NOMO-1 treated with DMSO at 0.1 percent for 48 hours (cell line): ENCODE data around the gene TPPP3.

ENCODE experiments used
- DNase-seq: peaks from one replicate; lab custom pipeline; 2025; ENCODE audit not compliant: unreplicated experiment; lab: John Stamatoyannopoulos, UW

TPPP3 gene

DNA sequence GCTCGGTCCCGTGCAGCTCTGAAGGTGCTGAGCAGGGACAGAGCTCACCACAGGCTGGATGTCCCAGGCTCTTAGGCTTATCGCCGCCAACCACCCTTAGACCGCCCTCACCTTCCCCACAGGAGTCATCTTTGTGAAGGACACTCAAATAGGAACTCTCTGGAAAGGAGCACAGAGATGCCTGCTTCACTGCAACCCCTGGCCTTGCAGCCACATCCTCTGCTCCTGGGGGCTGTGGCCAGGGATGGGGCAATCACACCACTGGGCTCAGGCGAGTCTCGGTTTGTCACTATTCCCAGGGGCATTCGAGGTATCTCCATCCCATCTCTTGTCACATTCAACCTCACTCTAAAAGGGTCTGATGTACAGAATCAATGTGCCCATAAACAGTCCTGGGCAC lies 12.0 kb upstream of the TPPP3 start:
- DNase-seq = no peak

DNA sequence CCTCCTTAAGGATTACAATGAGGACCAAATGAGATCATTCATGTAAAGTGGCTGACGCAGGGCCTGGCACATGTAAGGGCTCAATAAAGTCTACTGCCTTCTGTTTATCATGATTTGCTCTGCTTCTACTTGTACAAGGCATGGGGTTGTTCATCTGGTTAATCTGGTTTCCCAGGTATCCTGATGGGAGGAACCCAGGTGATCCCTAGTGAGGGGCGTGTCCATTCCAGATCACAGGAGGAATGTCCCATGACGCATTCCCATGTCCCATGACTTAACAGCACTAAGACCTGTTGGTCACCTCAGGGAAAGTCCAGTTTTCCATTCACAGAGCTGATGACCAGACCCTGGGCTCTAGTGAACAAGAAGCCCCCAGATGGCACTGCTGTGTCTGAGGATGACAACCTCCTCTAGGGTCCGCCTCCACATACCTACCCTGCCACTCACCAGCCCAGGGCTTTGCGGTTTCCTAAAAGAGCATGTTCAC lies 11.5 kb upstream of the TPPP3 start:
- no peak for DNase-seq

DNA sequence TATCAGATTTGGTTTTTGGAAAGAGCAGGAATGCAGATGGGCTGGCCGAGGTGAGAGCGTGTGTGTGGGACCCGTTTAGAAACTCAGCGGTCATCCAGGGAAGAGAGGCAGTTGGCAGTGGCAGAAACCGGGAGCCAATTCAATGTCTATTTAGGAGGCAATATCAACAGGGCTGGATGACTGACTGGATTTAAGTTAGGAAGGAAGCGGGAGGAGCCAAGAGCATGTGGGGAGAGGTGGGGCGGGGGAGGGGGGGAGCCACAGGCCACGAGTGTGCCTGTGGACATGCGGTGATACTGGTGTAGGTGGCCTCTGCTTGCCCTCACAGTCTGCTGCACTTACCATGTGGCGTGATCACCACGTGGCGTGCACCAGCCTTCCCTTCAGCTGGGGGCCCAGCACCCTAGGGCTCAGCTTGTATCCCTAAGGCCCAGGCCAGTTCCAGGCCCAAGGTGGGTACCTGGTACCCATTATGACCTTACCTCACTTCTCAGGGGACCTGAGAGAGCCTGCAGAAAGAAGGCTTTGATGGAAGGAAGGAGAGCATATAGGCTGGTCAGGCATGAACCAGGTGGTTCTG lies 10.8 kb upstream of the TPPP3 start:
- no peak for DNase-seq

DNA sequence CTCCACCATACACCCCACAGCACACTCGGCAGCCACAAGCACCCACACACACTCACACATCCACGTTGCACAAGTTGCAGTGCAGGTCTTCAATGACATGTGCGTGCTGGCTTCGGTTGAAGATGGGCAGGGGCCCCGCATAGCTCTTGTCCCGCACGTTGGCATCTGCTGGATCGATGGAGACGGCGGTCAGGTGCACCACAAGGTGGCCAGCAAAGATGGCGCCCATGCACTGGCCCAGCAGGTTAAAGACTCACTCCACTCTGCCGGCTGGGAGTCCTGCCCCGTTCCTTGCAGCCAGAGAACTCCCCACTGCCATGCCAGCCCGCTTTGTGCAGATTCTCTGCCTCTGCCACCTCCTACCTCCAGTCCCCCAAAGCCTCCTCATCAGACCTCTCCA lies 7.6 kb upstream of the TPPP3 start:
- DNase-seq = no peak

DNA sequence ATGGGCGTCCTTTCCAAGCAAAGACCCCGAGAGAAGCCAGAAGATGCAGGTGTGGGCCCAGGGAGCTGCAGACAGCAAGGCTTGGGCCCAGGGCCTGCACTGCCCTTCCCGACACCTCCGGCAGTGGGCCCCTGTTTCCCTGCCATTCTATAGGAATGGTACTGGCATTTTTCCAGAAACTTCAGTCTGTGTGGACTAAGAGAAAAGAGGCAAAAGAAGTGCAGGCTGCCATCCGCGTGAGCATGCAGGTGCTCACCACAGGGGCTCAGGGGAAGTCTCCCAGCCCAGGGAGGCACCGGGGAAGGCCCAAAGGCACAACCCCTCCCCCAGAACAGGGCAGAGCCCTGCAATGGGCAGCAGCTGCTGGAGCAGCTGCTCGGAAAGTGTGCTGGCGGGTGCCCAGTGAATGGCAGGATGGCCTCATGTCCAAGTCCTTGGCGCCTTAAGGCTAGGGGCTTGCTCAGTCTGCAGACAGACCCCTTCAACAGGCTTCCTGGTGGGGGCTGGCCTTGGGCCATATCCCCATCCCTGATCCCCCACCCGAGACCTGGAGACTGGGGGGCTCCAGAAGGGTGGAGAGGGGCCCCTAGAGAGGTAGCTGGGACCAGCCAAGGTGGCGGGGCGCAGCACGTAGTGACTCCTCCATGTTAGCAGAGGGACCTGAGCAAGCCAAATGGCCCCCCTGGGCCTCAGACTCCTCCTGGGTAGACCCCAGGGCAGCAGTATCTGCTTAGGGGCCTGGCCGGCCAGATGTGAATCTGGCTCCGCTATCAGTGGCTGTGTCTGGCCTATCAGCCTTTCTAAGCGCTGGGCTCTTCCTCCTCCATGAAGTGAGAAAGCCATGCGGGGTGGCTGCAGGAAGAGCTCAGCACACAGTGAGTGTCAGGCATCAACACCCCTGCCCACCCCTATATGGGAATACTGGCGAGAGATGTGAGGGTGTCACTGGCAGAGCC lies 6.7 kb upstream of the TPPP3 start:
- DNase-seq = no peak

DNA sequence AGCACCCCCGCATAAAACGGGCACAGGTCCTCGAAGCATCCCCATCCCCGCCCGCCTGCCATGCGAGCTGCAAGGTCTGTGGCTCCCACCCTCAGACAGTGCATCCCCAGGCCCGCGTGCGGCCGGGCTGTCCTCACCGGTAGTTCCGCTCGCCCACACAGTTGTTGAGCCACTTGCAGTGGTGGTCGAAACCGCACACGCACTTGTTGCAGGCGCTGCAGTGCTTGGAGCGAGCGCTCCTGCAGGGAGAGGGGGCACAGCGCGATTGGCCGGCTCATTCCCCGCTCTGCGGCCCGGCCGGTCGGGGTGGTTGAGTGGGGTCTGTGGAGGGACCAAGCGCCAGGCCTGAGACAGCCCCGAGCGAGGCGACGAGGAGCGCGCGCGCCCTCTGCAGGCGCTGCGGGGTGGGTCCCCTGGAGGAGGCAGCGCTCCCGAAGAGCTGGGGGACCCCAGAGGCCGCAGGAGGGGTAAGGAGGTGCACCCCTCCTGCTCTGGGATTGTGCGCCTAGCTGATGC lies 6.0 kb upstream of the TPPP3 start:
- no peak for DNase-seq

DNA sequence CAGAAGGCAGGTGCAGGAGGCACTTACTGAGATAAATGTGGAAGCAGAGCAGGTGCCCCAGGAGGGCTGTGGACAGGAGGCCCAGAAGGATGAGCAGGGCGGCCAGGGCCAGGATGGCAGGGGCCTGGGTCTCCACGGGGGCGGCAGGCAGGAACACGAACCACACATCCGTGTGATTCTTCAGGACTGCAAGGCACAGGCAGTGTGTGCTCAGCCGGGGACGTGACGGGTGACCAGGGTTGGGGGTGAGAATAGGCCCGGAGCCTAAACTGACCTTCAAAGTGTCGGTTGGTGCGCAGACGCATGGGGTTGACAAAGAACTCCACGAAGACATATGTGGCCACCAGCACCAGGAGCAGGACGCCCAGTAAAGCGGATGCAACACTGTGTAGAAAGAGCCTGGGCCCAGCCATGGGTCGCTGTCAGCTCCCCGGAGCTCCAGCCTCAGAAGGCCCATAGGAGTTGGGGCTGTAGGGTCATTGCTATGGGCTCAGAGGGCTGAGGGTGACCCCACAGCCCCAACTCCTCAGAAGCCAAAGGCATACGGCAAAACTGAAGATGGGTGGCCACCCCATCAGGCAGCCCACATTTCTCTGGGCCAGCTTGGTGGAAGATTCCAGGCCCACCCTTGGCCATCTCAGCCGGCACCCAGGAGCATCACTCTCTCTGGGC lies 5.4 kb upstream of the TPPP3 start:
- no peak for DNase-seq

DNA sequence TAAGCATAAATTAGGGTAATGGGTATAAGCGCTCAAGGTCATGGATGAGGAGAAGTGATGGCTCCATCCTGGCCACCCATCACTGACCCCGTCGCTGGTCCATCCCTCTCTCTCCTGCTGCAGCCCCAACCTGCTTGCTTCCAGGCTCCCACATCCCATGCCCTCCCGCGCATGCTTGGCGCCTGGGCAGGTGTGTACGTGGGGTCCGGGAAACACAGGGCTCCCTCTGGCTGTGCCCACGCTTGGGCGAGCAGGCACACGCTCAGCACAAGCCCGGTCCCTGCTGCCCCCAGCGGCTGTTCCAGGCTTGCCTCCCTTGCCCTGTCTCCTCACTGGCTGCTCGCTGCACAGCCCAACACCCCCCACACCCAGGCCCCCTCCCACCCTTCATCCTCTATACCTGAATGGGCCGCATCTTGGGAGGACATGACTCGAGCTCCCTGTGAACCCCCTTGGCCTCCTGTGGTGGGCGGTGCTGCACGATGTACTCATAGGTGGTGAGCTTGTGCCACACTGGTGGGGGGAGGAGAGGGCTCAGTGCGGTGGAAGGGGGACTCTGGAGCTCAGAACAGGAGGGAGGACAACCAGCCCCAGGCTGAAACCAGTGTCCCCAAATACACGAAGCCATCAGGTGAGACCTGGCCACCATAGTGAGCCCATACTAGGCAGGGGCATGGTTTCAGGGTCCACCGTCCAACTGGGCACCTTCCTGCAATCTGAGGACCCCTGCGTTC lies 4.7 kb upstream of the TPPP3 start:
- DNase-seq = no peak

DNA sequence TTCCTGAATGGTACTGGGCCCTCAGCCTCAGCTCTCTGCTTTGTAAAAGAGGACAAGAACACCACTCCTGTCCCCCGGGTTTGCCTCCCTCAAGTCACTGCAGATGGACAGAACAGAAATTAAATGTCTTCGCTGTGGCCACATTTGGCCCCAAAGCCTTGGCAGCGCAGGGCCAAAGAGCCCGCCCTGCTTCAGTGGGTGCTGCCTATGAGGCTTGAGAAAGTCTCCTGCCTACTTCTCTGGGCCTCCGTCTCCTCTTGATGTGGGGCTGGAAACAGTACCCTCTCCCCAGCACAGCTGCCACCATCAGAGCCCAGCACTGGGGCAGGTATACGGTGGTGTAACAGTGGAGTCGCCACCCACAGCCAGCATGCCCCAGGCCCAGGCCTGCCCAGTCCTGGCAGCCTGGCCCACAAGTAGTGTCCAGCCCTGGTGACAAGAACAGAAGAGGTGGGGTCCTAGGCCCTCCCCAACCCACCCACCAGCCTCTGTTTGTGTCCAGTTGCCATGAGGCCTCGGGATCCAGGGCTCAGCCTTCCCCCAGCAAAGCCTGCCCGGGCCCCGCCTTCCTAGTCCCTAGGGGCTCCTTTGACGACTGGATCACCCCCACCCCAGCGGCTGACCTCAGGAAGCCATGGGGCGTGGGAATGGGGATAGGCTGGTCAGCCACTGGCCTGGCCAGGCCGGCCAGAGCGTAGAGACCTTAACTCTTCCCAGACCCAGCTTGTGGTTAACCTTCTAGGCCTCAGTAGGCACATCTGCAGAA lies 3.9 kb upstream of the TPPP3 start:
- no peak for DNase-seq

DNA sequence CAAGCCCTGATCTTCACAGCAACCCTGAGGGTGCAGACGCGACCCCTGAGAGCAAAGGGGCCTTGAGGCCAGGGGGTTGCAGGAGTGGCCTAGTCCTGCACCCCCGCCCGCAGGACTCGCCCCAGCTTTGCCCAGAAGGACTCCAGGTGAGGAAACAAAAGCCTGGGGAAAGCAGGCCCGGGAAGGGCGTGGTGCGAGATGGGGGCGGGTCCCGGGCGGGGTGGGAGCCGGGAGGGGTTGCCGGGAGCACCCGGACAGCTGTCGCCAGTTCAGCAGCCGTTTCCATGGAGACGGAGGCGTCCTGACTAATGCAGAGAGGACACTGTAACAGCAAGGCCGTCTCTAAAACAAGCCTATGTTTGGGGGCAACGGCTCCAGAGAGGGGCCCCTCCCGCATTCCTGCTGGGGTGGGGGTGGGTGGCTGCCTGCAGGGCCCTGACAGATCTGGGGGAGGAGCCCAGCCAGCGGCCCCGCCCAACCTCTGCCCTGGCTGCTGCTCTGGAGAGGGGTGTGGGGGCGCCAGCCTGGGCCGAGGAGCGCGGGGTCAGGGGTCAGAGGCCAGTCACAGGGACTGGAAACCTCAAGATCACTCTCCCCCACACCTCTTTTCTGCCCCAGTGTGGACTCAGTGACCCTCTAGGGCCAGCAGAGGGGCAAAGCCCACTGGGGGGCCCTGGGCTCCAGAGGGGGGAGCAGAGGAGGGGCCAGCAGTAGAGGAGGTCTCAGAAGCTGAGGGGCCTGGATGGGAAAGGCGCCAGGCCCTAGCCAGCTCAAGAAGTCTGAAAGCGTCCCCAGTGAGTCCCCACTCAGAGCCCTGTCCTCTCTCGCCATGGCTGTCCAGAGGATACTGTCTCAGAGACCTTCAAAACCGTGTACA lies 3.1 kb upstream of the TPPP3 start:
- no peak for DNase-seq

DNA sequence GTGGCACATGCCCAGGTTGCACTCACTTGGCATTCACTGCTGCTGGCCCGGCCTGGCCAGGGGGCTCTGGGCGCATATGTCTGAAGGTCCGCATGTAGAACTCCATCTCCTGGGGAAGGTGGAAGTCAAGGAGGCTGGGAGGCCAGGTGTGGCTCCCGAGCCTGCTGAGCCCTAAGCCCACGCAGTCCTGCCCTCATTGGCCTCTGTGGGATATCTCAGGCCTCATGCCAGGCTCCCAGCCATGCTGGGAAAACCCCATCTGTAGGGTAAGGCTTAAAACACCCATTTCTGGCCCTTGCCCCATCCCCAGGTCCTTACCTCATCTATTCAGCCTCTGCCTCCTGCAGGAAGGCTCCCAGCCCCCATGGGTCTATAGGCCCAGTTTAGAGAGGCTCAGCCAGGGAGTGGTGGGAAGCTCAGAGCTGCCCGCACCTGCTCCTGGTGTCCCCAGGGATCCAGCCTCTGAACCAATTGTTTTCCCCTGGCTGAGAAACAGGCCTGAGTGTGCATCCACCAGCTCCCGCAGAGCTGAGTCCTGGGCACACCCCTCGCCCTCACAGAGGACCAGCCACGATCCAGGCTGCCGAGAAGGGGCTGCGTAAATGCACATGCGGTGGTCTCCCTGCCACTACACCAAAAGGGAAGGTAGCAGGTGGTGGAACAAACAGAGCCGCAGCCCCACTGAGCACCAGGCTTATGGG lies 2.3 kb upstream of the TPPP3 start:
- no peak for DNase-seq

DNA sequence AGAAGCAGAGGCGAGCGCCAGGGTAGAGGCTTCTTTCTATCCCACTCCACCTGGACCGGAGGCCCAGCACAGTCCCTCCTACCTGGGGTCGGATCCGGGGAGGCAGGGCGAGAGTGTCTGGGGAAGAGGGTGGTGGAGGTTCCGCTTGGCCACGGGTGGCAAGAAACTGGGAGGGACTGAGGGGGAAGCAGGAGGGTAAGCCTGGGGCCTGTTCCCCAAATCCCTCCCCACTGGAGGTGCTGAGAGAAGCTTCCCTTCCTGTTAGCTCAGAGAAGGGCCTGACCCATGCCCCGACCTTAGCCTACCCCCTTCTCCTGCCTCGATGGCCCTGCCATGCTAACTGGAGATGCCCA lies 1.8 kb upstream of the TPPP3 start:
- DNase-seq = no peak

DNA sequence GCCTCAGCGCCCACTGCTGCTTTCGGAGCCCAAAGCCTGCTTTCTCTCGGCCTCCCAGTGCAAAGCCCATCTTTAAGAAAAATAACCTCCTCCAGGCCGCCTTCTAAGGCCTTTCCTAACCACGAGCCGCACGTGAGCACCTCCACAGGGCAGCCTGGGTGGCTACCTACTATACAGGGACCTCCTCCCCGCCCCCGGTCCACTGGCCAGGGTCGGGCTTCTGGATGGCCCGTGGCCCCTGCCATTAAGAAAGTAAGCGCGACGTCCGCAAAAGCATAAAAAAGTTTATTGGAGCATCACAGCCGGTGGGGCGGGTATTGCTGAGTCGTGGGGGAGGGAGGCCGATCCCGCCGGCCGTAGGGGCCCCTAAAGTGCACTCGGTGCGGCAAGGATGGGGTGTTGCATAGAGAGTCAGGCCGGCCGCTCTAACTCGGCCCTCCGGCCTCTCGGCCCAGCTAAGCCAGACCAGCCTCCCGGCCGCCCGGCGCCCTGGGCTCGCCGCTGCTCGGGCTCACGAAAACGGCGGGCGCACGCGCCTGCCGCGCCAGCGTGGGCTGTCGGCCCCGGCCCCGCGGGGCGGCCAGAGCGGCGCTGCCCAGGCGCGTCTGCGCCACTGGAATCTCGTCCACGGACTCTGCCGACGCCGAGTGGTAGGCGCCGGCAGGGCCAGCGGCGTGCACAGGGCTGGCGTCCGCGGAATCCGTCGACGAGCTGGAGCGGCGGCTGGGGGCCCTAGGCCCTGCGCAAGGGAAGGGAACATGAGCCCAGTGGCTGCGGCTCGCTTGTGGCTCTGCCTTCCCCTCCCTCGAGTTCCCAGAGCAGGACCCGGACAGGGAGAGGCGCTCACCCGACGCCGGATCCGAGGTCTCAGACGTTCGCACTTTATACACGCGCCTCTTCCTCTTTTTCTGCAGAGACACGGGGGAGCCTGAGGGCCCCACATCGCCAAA lies 1.1 kb upstream of the TPPP3 start:
- peak; percentile 73 for DNase-seq

DNA sequence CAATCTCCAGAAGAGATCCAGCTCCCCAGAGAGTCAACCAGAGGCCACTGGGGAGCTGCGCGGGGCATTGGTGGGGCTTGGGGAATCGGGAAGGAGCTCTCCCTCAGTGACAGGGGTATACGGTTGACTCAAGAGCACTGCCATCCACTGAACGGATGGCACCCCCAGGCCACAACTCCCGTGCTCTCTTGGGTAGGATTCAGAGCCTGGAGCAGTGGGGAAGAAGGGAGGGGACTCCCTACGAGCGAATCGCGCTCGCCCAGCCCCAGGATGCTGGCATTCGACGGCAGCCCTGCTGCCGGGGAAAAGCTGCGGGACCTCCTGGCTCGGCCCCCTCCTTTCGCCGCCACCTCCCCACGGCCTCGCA lies 473 bp upstream of the TPPP3 start:
- DNase-seq = no peak

DNA sequence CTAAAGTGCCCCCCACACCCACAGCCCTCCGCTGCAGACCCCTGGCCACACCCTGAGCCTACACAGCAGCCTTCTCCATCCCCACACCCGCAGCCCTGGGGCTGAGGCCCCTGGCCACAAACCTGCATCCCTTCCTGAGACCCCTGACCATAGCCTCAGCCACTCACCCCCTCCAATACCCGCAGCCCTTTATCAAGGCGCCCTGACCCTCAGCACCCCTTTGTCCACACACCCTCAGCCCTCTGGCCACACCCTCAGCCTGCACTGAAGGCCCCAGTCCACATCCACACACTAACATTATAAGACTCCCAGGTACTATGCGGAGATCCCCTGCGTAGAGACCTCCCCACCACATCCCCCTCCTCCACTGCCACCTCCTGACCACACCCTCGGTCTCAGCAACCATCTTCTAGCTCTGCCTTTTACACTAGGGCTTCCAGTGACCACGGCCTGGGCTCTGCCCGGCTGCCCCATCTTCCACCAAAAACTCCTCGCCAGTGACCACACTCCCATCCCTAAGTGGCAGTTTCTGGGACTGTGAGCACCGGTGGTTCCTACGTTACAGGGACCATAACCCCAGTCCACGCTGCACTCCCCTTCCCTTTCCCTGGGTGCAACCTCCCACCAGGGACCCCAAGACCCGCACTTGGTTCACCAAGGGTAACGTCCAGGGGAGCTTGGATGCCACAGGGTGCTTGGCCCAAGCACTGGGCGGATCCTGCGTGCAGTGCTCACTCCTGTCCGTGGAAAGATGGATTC lies 818 bp downstream of the TPPP3 start:
- no peak for DNase-seq

DNA sequence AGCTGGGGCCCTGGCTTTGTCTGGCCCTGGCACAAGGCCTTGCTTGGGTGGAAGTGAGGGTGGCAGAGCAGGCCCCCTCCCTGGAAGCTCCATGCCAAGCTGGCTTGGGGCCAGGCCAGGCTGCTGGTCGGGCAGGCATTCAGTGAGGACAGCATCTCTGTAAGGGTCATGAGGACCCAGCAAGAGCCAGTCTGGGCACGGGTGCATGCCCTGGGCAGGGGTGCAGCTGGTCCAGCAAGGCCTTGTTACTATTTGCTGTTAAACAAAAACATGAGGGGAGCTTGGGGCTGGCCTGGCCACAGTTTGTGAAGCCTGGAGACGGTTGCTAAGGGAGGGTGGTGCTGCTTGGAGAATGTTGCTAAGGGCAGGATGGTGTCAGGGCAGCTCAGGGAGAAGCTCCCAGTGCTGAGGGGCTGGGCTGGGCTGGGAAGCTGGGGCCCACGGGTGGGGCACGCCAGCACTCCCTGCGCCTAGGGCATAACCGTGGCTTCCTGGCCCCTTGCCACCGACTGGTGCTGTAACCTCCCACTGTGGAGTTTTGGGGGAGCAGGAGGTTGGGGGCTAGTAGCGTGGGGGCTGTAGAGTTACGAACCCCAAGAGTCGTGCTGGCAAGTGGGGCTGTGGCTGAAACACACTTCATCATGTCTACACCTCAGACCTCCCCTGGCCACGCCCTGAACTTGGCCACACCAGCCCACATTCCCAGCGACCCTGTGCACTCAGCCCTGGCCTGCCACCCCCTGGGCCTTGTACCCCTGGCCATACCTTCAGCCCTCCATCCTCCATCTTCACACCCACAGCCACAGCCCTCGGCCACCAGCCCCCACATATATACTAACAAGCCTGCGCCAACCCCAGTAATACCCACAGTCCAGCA lies 1.6 kb downstream of the TPPP3 start:
- DNase-seq = no peak
